Fibroblast of mammary gland (primary cell): Measurements from ENCODE around the gene PFKM.
A peak's percentile ranks its signal among the peaks of the same experiment; 100 is the strongest.

ENCODE experiments used
- DNase-seq: peaks from one replicate; pipeline ENCODE4 v3.0.0-alpha.2; 2010; ENCODE audit warnings: low read depth
- H3K4me3 ChIP-seq: 2 replicates; pipeline ENCODE4 v1.5.1; 2011; ENCODE audit warnings: low read depth, mild to moderate bottlenecking, low read length, moderate library complexity; ENCODE audit not compliant: control insufficient read depth
- TF ChIP-seq, protein P1 (sequence below): conservative IDR thresholded peaks from 2 replicates; pipeline ENCODE4 v1.5.1; 2011; ENCODE audit warnings: low read depth, low read length, inconsistent platforms; ENCODE audit not compliant: control insufficient read depth, insufficient read depth

The PFKM gene

GRCh38 chr12:48164451-48164850, 45.3 kb downstream of the PFKM start:
- TF ChIP-seq, protein P1, sequence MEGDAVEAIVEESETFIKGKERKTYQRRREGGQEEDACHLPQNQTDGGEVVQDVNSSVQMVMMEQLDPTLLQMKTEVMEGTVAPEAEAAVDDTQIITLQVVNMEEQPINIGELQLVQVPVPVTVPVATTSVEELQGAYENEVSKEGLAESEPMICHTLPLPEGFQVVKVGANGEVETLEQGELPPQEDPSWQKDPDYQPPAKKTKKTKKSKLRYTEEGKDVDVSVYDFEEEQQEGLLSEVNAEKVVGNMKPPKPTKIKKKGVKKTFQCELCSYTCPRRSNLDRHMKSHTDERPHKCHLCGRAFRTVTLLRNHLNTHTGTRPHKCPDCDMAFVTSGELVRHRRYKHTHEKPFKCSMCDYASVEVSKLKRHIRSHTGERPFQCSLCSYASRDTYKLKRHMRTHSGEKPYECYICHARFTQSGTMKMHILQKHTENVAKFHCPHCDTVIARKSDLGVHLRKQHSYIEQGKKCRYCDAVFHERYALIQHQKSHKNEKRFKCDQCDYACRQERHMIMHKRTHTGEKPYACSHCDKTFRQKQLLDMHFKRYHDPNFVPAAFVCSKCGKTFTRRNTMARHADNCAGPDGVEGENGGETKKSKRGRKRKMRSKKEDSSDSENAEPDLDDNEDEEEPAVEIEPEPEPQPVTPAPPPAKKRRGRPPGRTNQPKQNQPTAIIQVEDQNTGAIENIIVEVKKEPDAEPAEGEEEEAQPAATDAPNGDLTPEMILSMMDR = no peak
- no peak for DNase-seq
- no peak overlapping the region for H3K4me3 ChIP-seq

DNA sequence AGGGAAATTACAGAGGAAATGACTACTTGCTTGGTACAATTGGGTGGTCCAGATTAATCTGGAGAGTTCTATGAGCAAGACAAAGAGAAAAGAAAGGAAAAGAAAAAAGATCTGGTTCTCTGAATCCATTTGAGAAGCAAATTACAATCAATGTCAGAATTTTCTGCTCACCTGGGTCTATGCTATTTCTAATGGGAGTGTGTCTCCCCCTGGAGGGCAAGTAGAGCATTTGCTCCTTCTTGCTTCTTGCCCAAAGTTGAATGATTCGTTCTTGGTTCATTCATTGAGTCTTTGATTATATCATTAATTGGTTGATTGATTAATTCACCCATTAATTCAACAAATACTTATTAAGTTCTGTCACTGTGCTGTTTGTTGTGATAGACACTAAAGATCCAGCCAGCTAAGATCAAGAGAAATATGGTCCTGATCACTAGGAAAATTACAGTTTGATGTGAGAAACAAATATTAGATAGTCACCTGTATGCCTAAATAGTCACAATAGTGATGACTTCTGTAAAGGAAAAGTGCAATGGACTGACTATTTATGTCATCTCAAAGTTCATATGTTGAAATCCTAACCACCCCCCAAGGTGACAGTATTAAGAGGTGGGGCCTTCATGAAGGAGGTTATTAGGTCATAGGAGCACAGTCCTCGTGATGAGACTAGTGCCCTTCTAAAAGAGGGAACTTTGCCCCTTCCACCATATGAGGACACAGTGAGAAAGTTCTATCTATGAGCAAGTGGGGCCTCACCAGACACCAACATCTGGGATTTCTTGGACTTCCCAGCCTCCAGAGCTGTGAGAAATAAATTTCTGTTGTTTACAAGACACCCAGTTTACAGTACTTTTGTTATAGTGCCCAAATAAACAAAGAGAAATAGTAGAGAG, 46.2 kb downstream of the PFKM start:
- H3K4me3 ChIP-seq = no peak overlapping the region
- TF ChIP-seq, protein P1 = peak; percentile 99
- peak; percentile 70 for DNase-seq

- H3K4me3 ChIP-seq = no peak overlapping the region
- no peak for DNase-seq
- TF ChIP-seq, protein P1 = no peak
These were observed 49.8 kb downstream of the PFKM start for GRCh38 chr12:48169011-48169410.

DNA sequence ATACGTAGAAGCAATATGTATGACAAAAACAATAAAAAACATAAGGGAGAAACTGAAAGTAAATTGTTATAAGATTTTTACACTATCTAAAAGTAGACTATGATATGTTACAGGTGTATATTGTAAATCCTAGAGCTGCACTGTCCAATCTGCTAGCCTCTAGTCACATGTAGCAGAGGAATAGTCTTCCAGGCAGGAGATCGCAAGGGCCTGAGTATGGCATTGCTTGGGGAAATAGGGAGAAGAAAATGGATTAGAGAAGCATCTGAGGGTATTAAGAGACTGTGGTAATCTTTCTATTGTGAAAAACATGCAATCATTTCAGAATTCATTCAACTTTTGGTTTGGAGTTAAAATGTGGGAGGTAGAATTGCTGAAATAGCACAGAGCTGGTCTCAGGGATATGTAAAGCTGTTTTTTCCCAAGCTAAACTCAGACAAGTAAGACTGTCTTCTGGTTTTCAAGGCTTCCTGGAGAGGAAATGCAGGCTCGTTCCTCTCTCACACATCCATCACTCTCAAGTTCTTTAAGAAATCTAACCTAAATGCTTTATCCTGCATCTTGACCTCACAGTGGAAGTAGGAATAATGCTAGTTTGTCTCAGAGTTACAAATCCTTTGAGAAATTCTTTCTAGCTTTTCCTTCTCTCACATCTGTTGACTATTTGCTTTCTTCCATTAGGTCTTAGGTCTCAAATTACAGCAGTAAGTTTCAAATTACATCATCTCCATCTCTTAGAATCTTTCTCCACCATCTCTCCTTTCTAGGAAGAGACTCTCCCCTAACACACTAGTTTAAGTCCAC, 56.7 kb downstream of the PFKM start:
- TF ChIP-seq, protein P1 = no peak
- no peak overlapping the region for H3K4me3 ChIP-seq
- no peak for DNase-seq

GRCh38 chr12:48176417-48176751, 57.2 kb downstream of the PFKM start:
- TF ChIP-seq, protein P1 = no peak
- H3K4me3 ChIP-seq = no peak overlapping the region

GRCh38 chr12:48177982-48178381, 58.8 kb downstream of the PFKM start:
- TF ChIP-seq, protein P1 = no peak

More at GRCh38 chr12:48176417-48176751, 57.2 kb downstream of the PFKM start:
- DNase-seq = no peak

More at GRCh38 chr12:48177982-48178381, 58.8 kb downstream of the PFKM start:
- DNase-seq = no peak
- no peak overlapping the region for H3K4me3 ChIP-seq
